Fibroblast of skin of left quadriceps (primary cell): Measurements from ENCODE around the gene SCAMP1.

Source experiments
- DNase-seq, 2 experiments: peaks; one replicate each; pipeline ENCODE4 v3.0.0-alpha.2; 2013; ENCODE audit warnings: low read depth in 2 of 2

Gene SCAMP1

GRCh38 chr5:78513441-78513840 is 153.0 kb downstream of the SCAMP1 start:
- no peak for DNase-seq

- DNase-seq, result peak in 1 of 2 experiments; percentile 53
These were observed 154.3 kb downstream of the SCAMP1 start for GRCh38 chr5:78514427-78515330.

DNA sequence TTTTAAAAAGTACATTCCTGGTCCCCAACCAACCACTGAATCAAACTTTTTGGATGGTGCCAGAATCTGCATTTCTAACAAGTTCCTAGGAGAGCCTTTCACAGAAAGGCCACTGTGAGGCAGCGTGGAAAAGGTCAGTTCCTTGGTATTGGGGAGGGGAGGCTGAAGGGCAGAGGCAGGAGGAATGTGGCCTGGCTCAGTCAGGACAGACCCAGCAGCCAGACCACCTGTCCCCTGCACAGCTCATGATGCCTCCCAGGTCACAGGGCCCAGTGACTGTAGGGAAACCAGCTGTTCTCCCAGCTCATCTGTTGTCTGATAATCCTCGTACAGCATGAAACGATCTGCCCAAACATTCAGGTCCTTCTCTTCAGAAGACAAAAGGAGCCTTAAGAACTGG is 155.3 kb downstream of the SCAMP1 start:
- no peak for DNase-seq

- no peak for DNase-seq
These were observed 158.2 kb downstream of the SCAMP1 start for GRCh38 chr5:78518365-78519197.

DNA sequence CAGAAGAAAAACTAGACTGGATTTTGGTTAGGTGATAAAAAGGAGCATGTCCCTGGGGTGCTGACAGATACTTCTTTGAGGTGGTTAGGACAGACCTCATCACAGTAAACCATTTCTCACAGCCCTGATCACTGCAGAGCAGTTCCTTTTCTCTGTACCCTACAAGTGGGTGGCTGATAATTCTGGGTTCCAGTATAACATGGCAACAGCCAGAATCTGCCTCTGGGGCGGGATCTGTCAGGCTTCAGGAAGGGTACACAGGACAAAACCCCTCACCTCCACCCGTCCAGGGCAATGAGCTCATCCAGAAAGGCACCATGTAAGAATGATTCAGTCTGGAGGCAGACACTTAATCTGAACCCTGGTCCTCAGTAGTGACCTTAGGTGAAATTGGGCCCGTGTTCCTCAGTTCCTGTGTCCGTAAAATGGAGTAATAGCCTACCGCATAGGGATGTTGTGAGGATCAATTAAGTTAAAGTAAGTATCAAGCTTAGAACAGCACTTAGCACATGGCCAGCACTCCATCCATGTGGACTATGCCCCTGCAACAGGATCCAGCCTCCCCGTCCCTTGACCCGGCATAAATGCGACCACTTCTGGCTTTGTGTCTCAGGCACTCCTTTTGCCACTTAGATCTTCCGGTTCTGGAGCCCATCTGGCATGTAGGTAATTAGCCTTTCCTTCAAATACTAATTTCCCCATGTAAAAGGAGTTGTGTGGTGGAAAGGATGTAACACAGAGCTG is 159.0 kb downstream of the SCAMP1 start:
- DNase-seq, result no peak

- DNase-seq, result no peak
These were observed 161.0 kb downstream of the SCAMP1 start for GRCh38 chr5:78521455-78521854.

DNA sequence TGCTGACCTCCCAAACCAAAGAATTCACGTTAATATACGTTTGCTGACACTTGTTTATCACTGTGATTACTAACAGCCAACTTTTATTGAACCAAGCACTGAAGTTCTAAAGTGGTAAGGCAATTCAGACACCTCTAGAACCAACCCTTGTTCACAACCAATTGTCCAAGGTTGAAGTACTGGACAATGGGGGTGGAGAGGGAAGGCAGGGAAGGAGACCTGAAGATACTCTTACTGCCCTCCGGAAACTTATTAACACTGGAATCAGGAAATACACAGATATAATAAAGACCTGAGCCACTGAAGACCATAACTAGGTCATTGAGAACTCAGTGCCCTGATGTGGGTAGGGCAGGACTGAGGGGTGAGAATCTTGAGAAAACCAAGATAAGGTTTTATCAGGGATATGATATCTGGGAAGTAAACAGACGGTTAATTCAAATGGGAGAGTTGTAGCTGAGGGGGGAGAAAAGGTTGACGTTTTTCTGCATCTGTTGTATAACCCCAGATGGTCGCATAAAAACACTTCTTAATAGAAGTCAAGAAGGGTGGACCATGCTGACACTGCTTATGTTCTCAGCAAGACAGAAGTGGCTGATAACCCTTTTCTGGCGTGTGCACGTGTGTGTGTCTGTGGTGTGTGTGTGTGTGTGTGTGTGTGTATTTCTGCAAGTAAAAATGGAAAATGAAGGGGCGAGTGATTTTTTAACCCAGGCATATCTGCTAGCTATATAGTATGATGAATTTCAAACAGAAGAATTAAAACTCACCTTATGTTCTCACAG is 162.3 kb downstream of the SCAMP1 start:
- no peak for DNase-seq

- no peak for DNase-seq
These were observed 163.1 kb downstream of the SCAMP1 start for GRCh38 chr5:78523314-78524193.

DNA sequence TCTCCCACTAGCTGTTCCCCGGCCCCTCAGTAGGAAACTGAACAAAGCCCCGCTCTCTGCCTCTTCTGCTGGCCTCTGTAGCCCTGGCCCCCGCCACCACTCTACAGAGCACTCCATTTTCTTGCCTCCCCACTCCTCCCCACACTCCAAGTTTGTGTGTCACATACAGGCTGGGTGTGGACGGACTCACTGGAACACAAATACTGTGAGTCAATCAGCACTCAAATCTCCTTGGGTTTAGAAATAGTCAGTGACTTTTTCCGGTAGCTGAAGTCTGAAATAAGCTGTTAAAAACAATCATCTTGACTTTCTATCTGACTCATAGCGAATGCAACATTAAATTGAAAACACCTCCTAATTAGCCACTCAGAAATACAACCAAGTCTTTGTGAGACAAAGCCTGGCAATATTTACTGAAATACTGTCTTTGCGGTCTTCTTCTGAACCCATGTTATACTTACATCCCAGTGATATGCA is 165.7 kb downstream of the SCAMP1 start:
- DNase-seq, result peak in 1 of 2 experiments; percentile 50

DNA sequence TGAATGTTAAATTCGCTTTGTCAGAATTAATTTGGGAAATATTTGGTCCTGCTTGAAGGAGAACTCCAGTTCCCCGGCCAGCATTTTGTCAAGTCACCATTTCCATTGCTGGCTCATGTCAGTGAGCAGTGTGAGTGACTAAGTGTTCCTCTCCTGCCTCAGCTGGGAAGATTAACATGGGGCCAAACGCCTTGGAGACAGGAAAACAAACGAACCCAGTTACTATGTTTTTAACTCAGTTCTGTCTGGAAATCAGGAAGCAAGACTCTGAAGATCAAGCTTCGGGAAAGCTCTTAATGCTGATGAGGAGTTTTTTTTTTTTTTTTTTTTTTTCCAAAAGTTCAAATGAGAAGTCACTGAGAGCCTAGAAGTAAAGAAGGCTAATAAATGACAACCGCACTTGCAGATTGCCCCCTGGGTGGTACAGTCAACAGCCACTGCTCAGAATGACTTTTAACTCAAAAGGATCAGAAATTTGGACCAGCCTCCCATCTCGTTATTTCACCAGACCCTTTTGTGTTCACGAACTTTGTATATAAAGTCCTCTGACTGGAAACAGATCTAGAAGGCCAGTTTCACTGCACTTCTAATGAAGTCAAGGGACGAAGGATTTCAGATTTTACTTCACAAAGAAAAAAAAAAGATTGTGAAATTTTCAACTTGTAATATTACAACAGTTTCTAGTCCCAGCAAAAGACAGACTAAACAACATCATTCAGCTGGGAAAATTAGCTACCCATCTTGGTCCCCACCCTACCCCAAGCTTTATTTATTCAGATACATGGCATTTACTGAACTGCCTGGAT is 166.8 kb downstream of the SCAMP1 start:
- DNase-seq, result peak in 1 of 2 experiments; percentile 52

- DNase-seq, result no peak
These were observed 167.5 kb downstream of the SCAMP1 start for GRCh38 chr5:78527925-78528324.
